OCI-LY7 (cell line): ENCODE results near the gene GNG12. TPM values are rescaled to one million over a fixed set of nuclear protein-coding genes. Genes with fewer than 3 reads are reported as not detected.

Source experiments
- BruUV-seq: library from RNA; stranded (reverse); fragments of 400-500 nt; replicated peaks from 2 replicates; lab custom pipeline; 2021; lab: Mats Ljungman, UMichigan
- CTCF ChIA-PET: fragments of 300-600 bp; sonication (Branson Sonifier 250); formaldehyde crosslinking; loops from one replicate; lab custom pipeline; 2022; ENCODE audit warnings: antibody characterized with exemption; ENCODE audit not compliant: unreplicated experiment; lab: Charles Lee
- POLR2A ChIA-PET: fragments of 300-600 bp; sonication (Branson Sonifier 250); formaldehyde crosslinking; loops from one replicate; lab custom pipeline; 2022; ENCODE audit warnings: antibody characterized with exemption; lab: Charles Lee
- DNase-seq: peaks from one replicate; pipeline ENCODE4 v3.0.0-alpha.2; 2015; ENCODE audit warnings: low spot score
- H2AFZ ChIP-seq: fragments of 200-600 bp; sonication (generic), shearing (Covaris generic); 2 replicates; pipeline ENCODE4 v1.6.1; 2014; ENCODE audit warnings: mild to moderate bottlenecking, antibody characterized with exemption, low read length, moderate library complexity
- H3K27ac ChIP-seq: fragments of 200-600 bp; sonication (generic); 2 replicates; pipeline ENCODE4 v1.5.1; 2014; ENCODE audit warnings: mixed run types, low read depth, mild to moderate bottlenecking, moderate library complexity, low read length, inconsistent platforms; ENCODE audit not compliant: poor library complexity, severe bottlenecking
- H3K36me3 ChIP-seq: fragments of 200-600 bp; sonication (generic); 2 replicates; pipeline ENCODE4 v1.6.1; 2014; ENCODE audit warnings: mild to moderate bottlenecking, antibody characterized with exemption, low read length, moderate library complexity, mixed read lengths; ENCODE audit not compliant: insufficient read depth
- H3K4me1 ChIP-seq: fragments of 200-600 bp; sonication (generic); 2 replicates; pipeline ENCODE4 v1.5.1; 2014; ENCODE audit warnings: mild to moderate bottlenecking, low read length; ENCODE audit not compliant: insufficient read depth, poor library complexity, severe bottlenecking
- H3K4me2 ChIP-seq: fragments of 200-600 bp; sonication (generic); 2 replicates; pipeline ENCODE4 v1.6.1; 2014; ENCODE audit warnings: mild to moderate bottlenecking, low read length
- H3K4me3 ChIP-seq: fragments of 200-600 bp; sonication (generic); 2 replicates; pipeline ENCODE4 v1.5.1; 2014; ENCODE audit warnings: mild to moderate bottlenecking, low read depth, low read length; ENCODE audit not compliant: poor library complexity, severe bottlenecking
- H3K79me2 ChIP-seq: fragments of 200-600 bp; sonication (generic); 2 replicates; pipeline ENCODE4 v1.6.1; 2016; ENCODE audit warnings: low read depth, mild to moderate bottlenecking, low read length, moderate library complexity, mixed read lengths; ENCODE audit not compliant: insufficient read depth
- H3K9me2 ChIP-seq: fragments of 200-600 bp; sonication (generic); 2 replicates; pipeline ENCODE4 v1.6.1; 2016; ENCODE audit warnings: mild to moderate bottlenecking, low read length, mixed read lengths; ENCODE audit not compliant: insufficient read depth
- H3K9me3 ChIP-seq: fragments of 200-600 bp; sonication (generic); 2 replicates; pipeline ENCODE4 v1.6.1; 2014; ENCODE audit warnings: mild to moderate bottlenecking, mixed run types, low read length, mixed read lengths
- H4K20me1 ChIP-seq: fragments of 200-600 bp; sonication (generic); 2 replicates; pipeline ENCODE4 v1.6.1; 2014; ENCODE audit warnings: mild to moderate bottlenecking, antibody characterized with exemption, low read length, moderate library complexity, mixed read lengths; ENCODE audit not compliant: insufficient read depth
- EZH2phosphoT487 ChIP-seq: fragments of 200-600 bp; sonication (generic); IDR thresholded peaks from 2 replicates; pipeline ENCODE4 v1.6.1; 2018; ENCODE audit warnings: low read depth, borderline replicate concordance, mild to moderate bottlenecking, mixed run types, antibody characterized with exemption, low read length, moderate library complexity, mixed read lengths
- intact Hi-C: fragments of 100-400 bp; cut with micrococcal nuclease; formaldehyde crosslinking; loops from one replicate; pipeline ENCODE4 v1.10.0; 2022; ENCODE audit not compliant: unreplicated experiment
- total RNA-seq, 2 experiments: library from RNA; depleted of rRNA in 1 of 2; stranded (reverse); fragments of >200 nt in 1 of 2; shearing (Covaris generic) in 1 of 2; gene quantifications; 2 replicates each; pipeline ENCODE4 v1.2.3, GENCODE V29; 2014 to 2022
- TF ChIP-seq, protein P1 (sequence below): fragments of 200-600 bp; sonication (generic); conservative IDR thresholded peaks from 2 replicates; pipeline ENCODE4 v1.5.1; 2014; ENCODE audit warnings: mild to moderate bottlenecking, antibody characterized with exemption, low read length, moderate library complexity, mixed read lengths

GNG12 gene
- total RNA-seq, 2 experiments from 2014 or later, result 0.10 TPM; not detected in 1

GRCh38 chr1:67855961-67856360, 22.7 kb upstream of the GNG12 start:
- Histone ChIP-seq H2AFZ (no peak overlapping the region), H3K4me3 (no peak overlapping the region), H3K9me2 (no peaks in the 10 kb centered on the region), H3K79me2 (no peaks in the 10 kb centered on the region), H3K36me3 (no peaks in the 10 kb centered on the region), H3K4me2 (no peak overlapping the region), H3K9me3 (no peaks in the 10 kb centered on the region), H3K27ac (no peak overlapping the region), H3K4me1 (no peaks in the 10 kb centered on the region), H4K20me1 (no peaks in the 10 kb centered on the region)
- DNase-seq, result no peak
- POLR2A ChIA-PET, result interaction anchor here (0.9 kb wide), 1 partner anchor 763 kb away, joined by 3 read pairs; no protein-coding TSS in a partner anchor
- intact Hi-C loops, result loop anchor here (10.0 kb wide), 1 partner anchor 489 kb away; no protein-coding TSS in a partner anchor
- CTCF ChIA-PET, result no interaction called here
- BruUV-seq, result no TSS peak
- TF ChIP-seq EZH2phosphoT487, result no peak
- TF ChIP-seq, protein P1, sequence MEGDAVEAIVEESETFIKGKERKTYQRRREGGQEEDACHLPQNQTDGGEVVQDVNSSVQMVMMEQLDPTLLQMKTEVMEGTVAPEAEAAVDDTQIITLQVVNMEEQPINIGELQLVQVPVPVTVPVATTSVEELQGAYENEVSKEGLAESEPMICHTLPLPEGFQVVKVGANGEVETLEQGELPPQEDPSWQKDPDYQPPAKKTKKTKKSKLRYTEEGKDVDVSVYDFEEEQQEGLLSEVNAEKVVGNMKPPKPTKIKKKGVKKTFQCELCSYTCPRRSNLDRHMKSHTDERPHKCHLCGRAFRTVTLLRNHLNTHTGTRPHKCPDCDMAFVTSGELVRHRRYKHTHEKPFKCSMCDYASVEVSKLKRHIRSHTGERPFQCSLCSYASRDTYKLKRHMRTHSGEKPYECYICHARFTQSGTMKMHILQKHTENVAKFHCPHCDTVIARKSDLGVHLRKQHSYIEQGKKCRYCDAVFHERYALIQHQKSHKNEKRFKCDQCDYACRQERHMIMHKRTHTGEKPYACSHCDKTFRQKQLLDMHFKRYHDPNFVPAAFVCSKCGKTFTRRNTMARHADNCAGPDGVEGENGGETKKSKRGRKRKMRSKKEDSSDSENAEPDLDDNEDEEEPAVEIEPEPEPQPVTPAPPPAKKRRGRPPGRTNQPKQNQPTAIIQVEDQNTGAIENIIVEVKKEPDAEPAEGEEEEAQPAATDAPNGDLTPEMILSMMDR, result no peak

- BruUV-seq, result no TSS peak
- intact Hi-C loops, result loop anchor here (10.0 kb wide), 1 partner anchor 489 kb away; no protein-coding TSS in a partner anchor
- no peak overlapping the region for H3K4me2 ChIP-seq
These were observed 22.2 kb upstream of the GNG12 start for GRCh38 chr1:67855444-67855843.

GRCh38 chr1:67853704-67854103, 20.4 kb upstream of the GNG12 start:
- no peak overlapping the region for H3K4me3 ChIP-seq
- H3K79me2 ChIP-seq, result no peaks in the 10 kb centered on the region
- no TSS peak for BruUV-seq
- no peaks in the 10 kb centered on the region for H3K36me3 ChIP-seq
- H2AFZ ChIP-seq, result no peak overlapping the region
- peak; percentile 21 for DNase-seq
- H3K4me1 ChIP-seq, result no peaks in the 10 kb centered on the region
- H3K4me2 ChIP-seq, result no peak overlapping the region
- intact Hi-C loops, result loop anchor here (10.0 kb wide), 1 partner anchor 491 kb away; no protein-coding TSS in a partner anchor
- H3K27ac ChIP-seq, result no peak overlapping the region
- H4K20me1 ChIP-seq, result no peaks in the 10 kb centered on the region
- CTCF ChIA-PET, result no interaction called here
- no peaks in the 10 kb centered on the region for H3K9me3 ChIP-seq
- POLR2A ChIA-PET, result no interaction called here
- TF ChIP-seq, protein P1, result peak; percentile 75
- no peak for TF ChIP-seq EZH2phosphoT487
- no peaks in the 10 kb centered on the region for H3K9me2 ChIP-seq

More at GRCh38 chr1:67855444-67855843, 22.2 kb upstream of the GNG12 start:
- H3K4me3 ChIP-seq, result no peak overlapping the region
- DNase-seq, result no peak
- no peaks in the 10 kb centered on the region for H3K9me3 ChIP-seq
- no peak overlapping the region for H3K27ac ChIP-seq
- H4K20me1 ChIP-seq, result no peaks in the 10 kb centered on the region
- no peak overlapping the region for H2AFZ ChIP-seq
- ChIA-PET CTCF (no interaction called here), POLR2A (interaction anchor here (0.9 kb wide), 1 partner anchor 763 kb away, joined by 3 read pairs; no protein-coding TSS in a partner anchor)
- no peaks in the 10 kb centered on the region for H3K36me3 ChIP-seq
- no peak for TF ChIP-seq EZH2phosphoT487
- TF ChIP-seq, protein P1, result no peak
- no peaks in the 10 kb centered on the region for H3K9me2 ChIP-seq
- no peaks in the 10 kb centered on the region for H3K4me1 ChIP-seq
- H3K79me2 ChIP-seq, result no peaks in the 10 kb centered on the region
